Measurements from ENCODE around the gene MC2R. TPM values are rescaled to one million over a fixed set of nuclear protein-coding genes. Genes with fewer than 3 reads are reported as not detected.

Gene MC2R
- total and polyA plus RNA-seq, 5 experiments from 2014 or later = not detected

- DNase-seq (no peak), ATAC-seq (no peak)
- no peak overlapping the region for H3K27ac Mint-ChIP-seq
- peaks cover 0 to 20% (median 0%) of the 10 kb centered on the region in 3 donors for H3K36me3 Mint-ChIP-seq
- no peaks in the 10 kb centered on the region for H3K4me1 Mint-ChIP-seq
- POLR2A ChIA-PET = no interaction called here
- peaks cover 5 to 48% (median 17%) of the 10 kb centered on the region in 9 donors for H3K9me3 Mint-ChIP-seq
- no peak overlapping the region for H3K4me3 Mint-ChIP-seq
- peaks cover 6 to 41% (median 12%) of the 10 kb centered on the region in 5 donors for H3K27me3 Mint-ChIP-seq
Measured at GRCh38 chr18:13849791-13850190, 65.5 kb downstream of the MC2R start.

- POLR2A ChIA-PET = no interaction called here
- H3K27ac Mint-ChIP-seq = peak overlapping the region in 1 of 10 donors; percentile 10
Measured at GRCh38 chr18:13836559-13836958, 78.8 kb downstream of the MC2R start.

GRCh38 chr18:13835202-13835601 is 80.1 kb downstream of the MC2R start:
- Mint-ChIP-seq H3K27me3 (peaks cover 12 to 54% (median 28%) of the 10 kb centered on the region in 5 donors), H3K4me1 (no peaks in the 10 kb centered on the region), H3K27ac (no peak overlapping the region), H3K4me3 (no peak overlapping the region), H3K9me3 (peaks cover 0 to 4% (median 0%) of the 10 kb centered on the region in 9 donors), H3K36me3 (peaks cover 0 to 2% (median 0%) of the 10 kb centered on the region in 3 donors)
- DNase-seq (no peak), ATAC-seq (no peak)
- POLR2A ChIA-PET = interaction anchor here (0.6 kb wide), 1 partner anchor 12 kb away, joined by 3 read pairs; no protein-coding TSS in a partner anchor

More at GRCh38 chr18:13836559-13836958, 78.8 kb downstream of the MC2R start:
- peaks cover 10 to 43% (median 22%) of the 10 kb centered on the region in 5 donors for H3K27me3 Mint-ChIP-seq
- no peaks in the 10 kb centered on the region for H3K36me3 Mint-ChIP-seq
- no peaks in the 10 kb centered on the region for H3K4me1 Mint-ChIP-seq
- ATAC-seq = no peak
- H3K4me3 Mint-ChIP-seq = no peak overlapping the region
- no peak for DNase-seq
- H3K9me3 Mint-ChIP-seq = peaks cover 0 to 4% (median 0%) of the 10 kb centered on the region in 9 donors

GRCh38 chr18:13834496-13835015 is 80.8 kb downstream of the MC2R start:
- ATAC-seq (no peak), DNase-seq (no peak)
- Mint-ChIP-seq H3K9me3 (peaks cover 0 to 4% (median 0%) of the 10 kb centered on the region in 9 donors), H3K4me1 (no peaks in the 10 kb centered on the region), H3K36me3 (peaks cover 0 to 2% (median 0%) of the 10 kb centered on the region in 3 donors), H3K27me3 (peaks cover 12 to 54% (median 28%) of the 10 kb centered on the region in 5 donors), H3K27ac (no peak overlapping the region), H3K4me3 (no peak overlapping the region)
- POLR2A ChIA-PET = no interaction called here

Other genes starting within 250 kb of the MC2R start
- gene FAM210A, start 189.0 kb downstream of the MC2R start, total RNA-seq = 10 to 100 TPM; 11.2 to 12.1 TPM
- 10 to 100 TPM; 12.5 to 18.8 (median 13.7) TPM for gene FAM210A, start 189.0 kb downstream of the MC2R start, polyA plus RNA-seq
- gene RNMT, start 188.9 kb downstream of the MC2R start, total RNA-seq = 10 to 100 TPM; 53.5 to 62.4 TPM
- gene RNMT, start 188.9 kb downstream of the MC2R start, polyA plus RNA-seq = 10 to 100 TPM; 37.4 to 78.1 (median 71.5) TPM
- not detected for gene MC5R, start 91.4 kb downstream of the MC2R start, total RNA-seq
- gene MC5R, start 91.4 kb downstream of the MC2R start, polyA plus RNA-seq = not detected
- gene ZNF519, start 216.9 kb upstream of the MC2R start, total RNA-seq = 10 to 100 TPM; 10.7 to 11.8 TPM
- 1 to 10 TPM; 3.7 to 7.0 (median 4.2) TPM for gene ZNF519, start 216.9 kb upstream of the MC2R start, polyA plus RNA-seq